HL-60 (cell line): ENCODE data around the gene UBE2L6.

Experiments
- DNase-seq, 2 experiments: peaks; one replicate each; pipeline ENCODE4 v3.0.0-alpha.2; 2010 to 2020; ENCODE audit warnings: low read depth in 1 of 2, low spot score in 1 of 2
- H3K27ac ChIP-seq: fragments of 250-450 bp; sonication (Bioruptor Pico); replicated peaks from 2 replicates; pipeline ENCODE4 v1.5.1; 2020; ENCODE audit warnings: mild to moderate bottlenecking, moderate library complexity
- H3K27me3 ChIP-seq: fragments of 250-450 bp; sonication (Bioruptor Pico); 2 replicates; pipeline ENCODE4 v1.5.1; 2021; ENCODE audit warnings: mild to moderate bottlenecking, moderate library complexity; ENCODE audit not compliant: insufficient read depth, poor library complexity, severe bottlenecking
- H3K4me3 ChIP-seq: replicated peaks from 2 replicates; pipeline ENCODE4 v1.5.1; 2011; ENCODE audit warnings: mild to moderate bottlenecking, control low read depth, low read length; ENCODE audit not compliant: insufficient read depth
- CTCF ChIP-seq: IDR thresholded peaks from one replicate; pipeline ENCODE4 v1.5.1; 2011; ENCODE audit warnings: low read length, control low read depth, inconsistent platforms; ENCODE audit not compliant: insufficient read depth
- GABPA ChIP-seq: IDR thresholded peaks from 2 replicates; pipeline ENCODE4 v1.6.1; 2012; ENCODE audit warnings: low read depth
- POLR2AphosphoS5 ChIP-seq: IDR thresholded peaks from 2 replicates; pipeline ENCODE4 v1.6.1; 2012; ENCODE audit warnings: low read depth
- REST ChIP-seq: IDR thresholded peaks from 2 replicates; pipeline ENCODE4 v1.6.1; 2012; ENCODE audit warnings: low read depth; ENCODE audit not compliant: insufficient replicate concordance
- SPI1 ChIP-seq: IDR thresholded peaks from 2 replicates; pipeline ENCODE4 v1.6.1; 2012; ENCODE audit warnings: low read depth, mild to moderate bottlenecking, borderline replicate concordance

UBE2L6 gene

GRCh38 chr11:57513452-57513795 lies 54.0 kb downstream of the UBE2L6 start:
- no peak for TF ChIP-seq REST
- no peak for TF ChIP-seq POLR2AphosphoS5
- no peak for TF ChIP-seq GABPA
- no peak for TF ChIP-seq SPI1
- TF ChIP-seq CTCF, result no peak
- Histone ChIP-seq H3K4me3 (peak overlapping the region; percentile 90), H3K27me3 (no peaks in the 10 kb centered on the region), H3K27ac (peak overlapping the region; percentile 91)
- no peak for DNase-seq

GRCh38 chr11:57512646-57513451 lies 54.6 kb downstream of the UBE2L6 start:
- H3K27ac ChIP-seq, result peak overlapping the region; percentile 91
- no peaks in the 10 kb centered on the region for H3K27me3 ChIP-seq
- peak overlapping the region; percentile 90 for H3K4me3 ChIP-seq
- no peak for DNase-seq
- TF ChIP-seq GABPA (no peak), SPI1 (no peak), CTCF (no peak), REST (no peak)

- DNase-seq, result no peak
- no peak for TF ChIP-seq GABPA
- no peak for TF ChIP-seq REST
- TF ChIP-seq POLR2AphosphoS5, result no peak
- TF ChIP-seq CTCF, result no peak
- TF ChIP-seq SPI1, result no peak
- H3K4me3 ChIP-seq, result no peak overlapping the region
- H3K27me3 ChIP-seq, result no peaks in the 10 kb centered on the region
- no peak overlapping the region for H3K27ac ChIP-seq
Measured at GRCh38 chr11:57511741-57512430, 55.6 kb downstream of the UBE2L6 start.
